ENCODE results near the gene LRRTM1.

Gene LRRTM1

DNA sequence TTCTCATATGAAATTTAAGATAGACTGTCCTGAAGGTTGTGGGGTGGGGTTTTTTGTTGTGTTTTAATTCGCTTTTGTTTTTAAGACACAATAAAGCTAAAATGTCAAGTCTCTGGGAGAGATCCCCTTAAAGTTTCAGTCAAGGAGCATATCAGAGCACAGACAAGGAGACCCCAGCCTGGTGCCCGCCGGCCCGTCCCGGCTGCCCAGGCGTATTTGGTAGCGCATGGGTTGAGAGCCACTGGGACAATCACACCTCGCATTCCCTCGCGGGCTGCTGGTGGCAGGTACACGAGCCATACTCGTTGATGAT lies 2.6 kb downstream of the LRRTM1 start:
- DNase-seq = no peak

DNA sequence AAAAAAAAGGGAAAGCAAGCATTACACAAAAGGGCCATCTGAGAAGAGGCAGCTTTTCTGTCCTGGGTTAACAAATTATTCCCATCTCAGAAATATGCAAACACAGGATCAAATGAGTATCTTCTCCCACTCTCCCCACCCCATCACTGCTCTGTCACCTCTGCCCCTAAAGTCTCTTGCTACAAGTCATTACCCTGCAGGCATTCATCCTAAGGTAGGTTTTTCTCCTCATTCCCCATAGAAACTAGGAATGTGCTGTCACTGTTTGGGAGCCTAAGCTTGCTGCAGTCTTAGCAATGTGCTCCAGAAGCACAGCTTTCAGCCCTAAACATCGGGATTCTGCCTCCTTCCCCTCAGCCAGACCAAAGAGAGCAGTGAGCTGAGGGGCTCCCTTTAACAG lies 3.6 kb downstream of the LRRTM1 start:
- DNase-seq = no peak

DNA sequence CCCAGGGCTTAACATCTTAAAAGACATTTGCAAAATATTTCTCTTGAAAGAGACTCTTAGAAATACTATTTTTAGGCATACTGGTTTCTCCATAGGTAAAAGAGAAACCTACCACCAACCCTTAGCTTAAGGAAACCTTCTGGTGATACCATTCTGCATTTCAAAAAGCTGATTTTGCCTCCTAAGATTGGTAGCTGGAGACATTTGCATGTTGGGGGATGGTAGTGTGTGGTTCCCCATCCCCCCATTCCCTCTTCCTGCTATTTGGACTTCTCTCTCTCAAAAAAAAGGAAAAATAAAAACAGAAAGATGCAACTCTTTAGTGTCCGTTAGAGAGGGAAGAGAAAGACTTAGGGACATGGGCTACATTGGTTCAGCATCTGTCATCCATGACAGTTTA lies 4.2 kb downstream of the LRRTM1 start:
- DNase-seq = no peak

DNA sequence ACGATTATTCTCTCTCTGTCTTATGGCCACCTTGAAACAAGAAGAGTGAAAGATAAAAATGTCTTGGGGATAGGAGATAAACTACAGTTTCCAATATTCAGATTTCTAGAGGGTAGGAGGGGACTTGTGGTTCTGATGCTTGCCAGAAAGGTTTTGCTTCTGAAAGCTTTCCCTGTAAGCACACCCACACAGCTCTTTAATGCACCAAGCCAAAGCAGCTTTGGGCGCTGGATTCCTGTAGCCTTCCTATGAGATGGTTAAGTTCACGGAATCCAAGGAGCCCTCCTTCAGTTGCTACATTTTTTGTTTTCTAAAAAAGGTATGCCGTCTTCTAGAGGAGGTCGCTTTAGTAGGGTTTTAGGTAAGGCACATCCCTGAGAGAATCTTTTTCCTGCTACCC lies 4.9 kb downstream of the LRRTM1 start:
- DNase-seq = no peak

DNA sequence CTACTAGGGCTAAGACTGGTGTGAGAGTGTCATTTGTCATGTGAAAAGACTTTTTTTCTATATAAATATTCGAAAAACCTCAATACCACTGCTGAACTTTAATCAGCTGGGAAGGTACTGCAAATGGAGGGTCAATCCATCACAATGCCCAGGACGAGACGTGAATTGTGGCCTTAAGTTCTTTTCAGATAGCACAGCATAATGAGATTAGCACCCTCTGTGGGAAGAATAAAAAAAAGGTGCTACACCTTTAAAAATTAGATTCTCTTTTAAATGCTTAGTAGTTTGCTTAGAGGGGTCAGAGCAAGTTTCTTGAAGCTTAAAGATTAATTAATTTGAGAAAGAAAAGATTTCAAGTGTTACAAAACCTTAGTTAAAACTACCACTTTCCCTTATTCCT lies 5.6 kb downstream of the LRRTM1 start:
- no peak for DNase-seq

DNA sequence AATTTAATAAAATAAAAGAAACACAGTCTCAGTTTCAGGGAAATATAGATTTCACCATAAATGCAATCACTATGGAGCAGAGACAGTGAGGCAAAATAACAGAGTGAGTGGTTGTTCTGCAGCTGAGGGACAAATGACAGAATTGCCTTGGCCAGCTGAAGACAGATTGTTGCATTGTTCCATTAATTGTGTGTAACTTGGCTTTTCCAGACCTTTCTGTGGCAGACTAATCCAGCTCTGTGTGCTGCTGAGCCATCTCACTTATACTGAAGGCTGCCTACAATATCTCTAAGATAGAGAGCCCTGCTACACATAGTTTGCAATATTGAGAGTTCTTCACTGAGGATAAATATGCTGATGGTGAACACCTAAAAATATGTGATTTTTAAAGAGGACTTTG lies 11.5 kb downstream of the LRRTM1 start:
- no peak for DNase-seq

DNA sequence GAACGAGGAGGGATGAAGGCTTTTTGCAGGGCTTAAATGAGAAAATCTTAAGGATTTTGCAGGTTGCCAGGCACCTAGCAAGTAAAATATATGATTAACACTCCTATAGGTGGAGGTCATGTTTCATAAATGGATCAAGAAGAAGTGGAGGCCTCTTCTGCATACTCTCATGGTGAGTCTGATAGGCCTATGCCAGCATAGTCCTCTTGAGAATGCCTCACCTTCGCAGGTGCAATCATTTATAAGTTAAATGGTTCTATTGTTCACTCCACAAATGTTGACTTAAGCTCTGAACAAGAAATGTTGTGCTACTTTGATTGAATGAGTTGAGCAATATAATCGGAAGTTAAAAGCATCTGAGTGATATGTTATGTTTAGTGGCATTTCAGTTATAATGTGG lies 12.1 kb downstream of the LRRTM1 start:
- DNase-seq = no peak

DNA sequence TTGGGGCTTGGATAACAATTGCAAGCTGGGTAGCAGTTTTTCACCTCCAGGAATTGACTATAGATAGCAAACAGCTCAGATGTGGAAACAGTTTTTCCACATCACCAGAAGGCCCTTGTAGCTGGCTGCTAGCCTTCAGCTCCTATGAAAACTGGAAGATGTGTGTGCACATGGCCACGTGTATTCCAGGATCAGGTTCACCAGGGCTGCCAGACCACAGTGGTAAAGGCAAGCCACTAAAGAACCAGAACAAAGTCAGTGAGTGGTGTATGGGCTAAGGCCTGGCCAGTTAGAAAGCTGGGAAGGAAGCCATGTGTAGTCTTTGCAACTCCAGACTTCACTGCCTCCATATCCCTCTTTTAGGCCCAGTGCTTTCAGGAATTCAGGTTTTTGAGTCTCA lies 12.9 kb downstream of the LRRTM1 start:
- DNase-seq = no peak

DNA sequence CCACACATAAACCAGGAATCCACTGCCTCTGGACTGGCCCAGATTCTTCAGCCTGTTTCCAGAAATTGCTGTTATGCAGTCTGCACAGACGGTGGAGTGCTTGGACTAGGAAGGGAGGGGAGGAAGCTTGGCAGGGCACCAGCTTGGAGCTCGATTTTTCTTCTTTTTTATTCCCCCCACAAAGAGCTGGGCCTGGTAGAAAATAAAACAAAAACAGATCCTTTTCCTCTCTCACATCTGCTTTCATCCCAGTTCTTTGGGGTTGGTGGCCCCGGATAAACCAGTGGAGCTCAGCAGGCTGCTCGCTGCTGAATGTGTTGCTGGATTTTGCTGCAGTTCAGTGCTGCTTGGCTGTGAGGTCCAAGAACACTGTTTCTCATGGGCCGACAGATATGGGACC lies 16.0 kb downstream of the LRRTM1 start:
- no peak for DNase-seq

DNA sequence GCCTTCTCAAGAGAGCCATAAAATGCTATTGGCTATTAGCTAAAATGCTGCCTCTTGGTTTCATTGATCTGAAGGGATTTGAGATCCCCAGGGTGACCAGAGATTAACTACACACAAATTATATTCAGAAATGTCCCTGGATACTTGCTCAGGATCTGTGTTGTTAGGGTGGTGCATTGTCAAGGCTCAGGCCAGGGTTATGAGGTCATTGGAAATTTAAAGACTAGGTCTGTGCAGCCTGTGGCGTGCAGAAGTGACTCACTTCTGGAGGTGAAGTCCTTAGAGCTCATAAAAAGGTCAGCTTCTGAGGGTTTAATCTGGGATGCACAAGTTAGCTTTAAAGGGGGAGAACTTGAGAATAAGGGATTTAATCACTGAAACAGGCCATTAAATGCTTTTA lies 23.5 kb downstream of the LRRTM1 start:
- DNase-seq = no peak

DNA sequence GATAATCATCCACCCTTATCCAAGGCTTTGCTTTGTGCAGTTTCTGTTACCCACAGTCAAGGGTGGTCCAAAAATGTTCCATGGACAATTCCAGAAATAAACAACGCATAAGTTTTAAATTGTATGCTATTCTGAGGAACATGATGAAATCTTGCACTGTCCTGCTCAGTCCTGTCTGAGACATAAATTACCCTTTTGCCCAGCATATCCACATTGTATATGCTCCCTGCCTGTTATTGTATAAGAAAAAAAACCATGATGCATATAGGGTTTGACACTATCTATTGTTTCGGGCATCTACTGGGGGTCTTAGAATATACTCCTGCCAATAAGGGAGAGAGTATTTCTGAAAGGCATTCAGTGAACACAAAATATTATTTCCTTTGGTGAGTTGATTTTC lies 24.0 kb downstream of the LRRTM1 start:
- no peak for DNase-seq

DNA sequence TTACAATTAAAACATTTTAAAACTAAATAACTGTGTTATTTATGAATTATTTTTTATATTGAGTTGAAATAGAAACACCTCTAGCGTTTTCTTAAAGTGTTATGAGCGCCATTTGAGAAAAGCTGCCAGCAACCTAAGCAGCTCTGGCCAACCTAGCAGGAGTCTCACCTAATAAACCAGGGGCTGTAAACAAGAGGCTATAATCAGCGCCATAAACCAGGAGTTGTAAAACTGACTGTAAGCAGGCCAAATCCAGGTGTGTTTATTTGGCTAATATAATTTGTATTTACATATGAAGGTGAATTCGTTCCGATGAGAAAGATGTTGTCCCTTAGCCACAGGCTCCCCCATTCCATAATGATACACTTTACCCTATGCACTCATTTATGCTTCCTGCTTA lies 34.7 kb downstream of the LRRTM1 start:
- DNase-seq = no peak

DNA sequence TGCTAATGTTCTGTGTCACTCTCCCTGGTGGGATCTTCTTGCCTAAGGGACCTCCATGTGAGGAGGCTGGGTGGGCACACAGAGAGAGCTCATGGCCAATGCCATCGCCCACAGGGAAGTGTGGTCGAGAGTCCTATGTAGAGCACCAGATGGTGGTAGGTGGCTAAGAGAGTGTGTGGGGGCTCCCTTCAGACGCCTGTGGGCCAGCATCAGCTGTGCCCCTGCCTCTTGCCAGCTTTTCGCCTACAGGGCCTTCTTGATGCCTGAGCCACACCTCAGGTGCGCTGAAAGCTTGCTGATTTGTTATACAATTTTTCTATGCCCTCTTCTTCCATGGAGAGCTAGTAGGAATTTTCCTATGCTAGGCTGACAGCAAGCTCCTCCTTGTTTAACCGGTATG lies 38.3 kb downstream of the LRRTM1 start:
- no peak for DNase-seq

DNA sequence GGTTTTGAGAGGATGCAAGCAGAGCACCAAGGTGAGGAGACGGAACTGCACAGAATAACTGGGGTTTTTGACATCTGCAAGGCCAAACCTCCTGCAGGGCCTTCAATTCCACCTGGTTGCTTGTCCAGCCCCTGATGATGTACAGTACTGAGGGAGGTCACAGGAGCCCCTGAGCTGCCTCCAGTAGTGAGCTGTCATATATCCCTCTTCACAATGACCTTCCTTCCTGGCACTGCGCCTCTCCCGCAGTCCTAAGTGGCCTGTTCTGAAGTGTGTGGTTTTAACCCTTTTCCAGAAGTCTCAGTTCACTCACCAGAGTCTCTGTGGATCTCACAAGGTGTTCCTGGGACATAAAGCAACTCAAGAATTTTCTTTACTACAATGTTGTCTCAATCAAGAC lies 45.3 kb downstream of the LRRTM1 start:
- no peak for DNase-seq

DNA sequence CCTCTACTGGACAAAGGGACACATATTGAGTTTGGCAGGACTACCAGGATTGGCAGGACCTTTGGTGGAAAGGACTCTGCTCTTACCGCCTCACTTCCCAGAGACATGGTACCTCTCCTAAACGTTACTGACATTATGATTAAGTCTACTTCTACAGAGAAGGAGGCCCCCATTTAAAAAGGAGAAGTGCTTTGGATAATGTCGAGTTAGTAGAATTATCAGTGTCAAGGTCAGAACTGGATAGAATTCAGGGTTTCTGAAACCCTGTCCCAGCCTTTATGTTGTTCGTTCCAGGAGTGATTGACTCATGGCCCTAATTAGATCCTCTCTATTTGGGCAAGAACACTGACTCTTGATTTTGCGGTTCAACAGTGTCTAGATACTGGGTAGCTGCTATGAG lies 45.8 kb downstream of the LRRTM1 start:
- DNase-seq = no peak

DNA sequence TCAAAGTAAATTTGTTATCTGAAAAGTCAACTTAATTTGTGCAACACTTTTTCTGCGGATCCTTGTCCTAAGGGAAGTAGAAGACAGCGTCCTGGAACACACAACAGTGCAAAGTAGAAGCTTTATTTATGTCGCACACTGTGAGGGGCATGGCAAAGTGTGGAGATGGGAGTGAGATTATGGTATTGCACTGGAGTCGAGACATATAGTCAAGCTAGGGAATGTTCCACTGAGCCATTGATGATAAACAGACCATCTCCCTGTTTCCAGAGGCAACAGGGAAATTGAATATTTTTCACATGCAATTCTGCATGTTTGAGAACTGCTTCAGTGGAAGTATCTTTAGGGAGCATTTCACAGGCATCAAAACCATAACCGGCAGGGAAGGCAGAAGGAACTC lies 46.2 kb downstream of the LRRTM1 start:
- DNase-seq = no peak

DNA sequence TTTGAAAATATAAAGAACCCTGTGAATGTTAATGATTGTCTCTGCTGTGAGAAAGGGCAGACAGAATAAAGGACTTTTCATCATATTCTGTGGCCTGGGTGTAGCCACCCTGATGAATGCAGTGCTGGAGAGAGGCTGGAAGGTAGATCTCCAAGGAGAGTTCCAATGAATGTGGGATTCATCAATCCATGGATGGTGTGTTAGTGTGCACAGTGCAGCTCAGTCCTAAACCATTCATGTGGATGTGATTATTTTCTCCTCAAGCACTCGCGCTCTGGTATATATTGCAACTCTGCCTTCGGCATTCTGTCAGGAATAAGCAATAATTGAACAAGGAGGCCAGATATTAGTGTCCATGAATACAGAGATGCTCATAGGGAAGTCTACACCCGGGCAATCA lies 47.1 kb downstream of the LRRTM1 start:
- no peak for DNase-seq

DNA sequence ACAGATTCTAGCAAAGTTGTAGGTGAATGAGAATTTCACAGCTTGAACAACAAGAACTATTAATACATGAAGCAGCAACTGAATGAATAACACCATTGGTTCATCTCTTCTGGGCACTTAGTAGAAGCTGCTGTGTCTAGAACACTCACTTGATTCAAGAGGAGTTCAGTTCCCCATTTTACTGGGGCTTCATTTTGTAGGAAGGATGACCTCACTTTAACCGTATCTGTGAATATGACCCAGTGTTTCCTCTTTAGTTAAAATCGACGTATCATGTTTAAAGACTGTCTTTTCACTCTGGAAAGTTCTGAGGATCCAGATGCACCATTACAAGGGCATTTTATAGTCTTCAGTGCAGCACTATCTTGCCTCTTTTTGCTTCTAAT lies 47.8 kb downstream of the LRRTM1 start:
- DNase-seq = no peak

DNA sequence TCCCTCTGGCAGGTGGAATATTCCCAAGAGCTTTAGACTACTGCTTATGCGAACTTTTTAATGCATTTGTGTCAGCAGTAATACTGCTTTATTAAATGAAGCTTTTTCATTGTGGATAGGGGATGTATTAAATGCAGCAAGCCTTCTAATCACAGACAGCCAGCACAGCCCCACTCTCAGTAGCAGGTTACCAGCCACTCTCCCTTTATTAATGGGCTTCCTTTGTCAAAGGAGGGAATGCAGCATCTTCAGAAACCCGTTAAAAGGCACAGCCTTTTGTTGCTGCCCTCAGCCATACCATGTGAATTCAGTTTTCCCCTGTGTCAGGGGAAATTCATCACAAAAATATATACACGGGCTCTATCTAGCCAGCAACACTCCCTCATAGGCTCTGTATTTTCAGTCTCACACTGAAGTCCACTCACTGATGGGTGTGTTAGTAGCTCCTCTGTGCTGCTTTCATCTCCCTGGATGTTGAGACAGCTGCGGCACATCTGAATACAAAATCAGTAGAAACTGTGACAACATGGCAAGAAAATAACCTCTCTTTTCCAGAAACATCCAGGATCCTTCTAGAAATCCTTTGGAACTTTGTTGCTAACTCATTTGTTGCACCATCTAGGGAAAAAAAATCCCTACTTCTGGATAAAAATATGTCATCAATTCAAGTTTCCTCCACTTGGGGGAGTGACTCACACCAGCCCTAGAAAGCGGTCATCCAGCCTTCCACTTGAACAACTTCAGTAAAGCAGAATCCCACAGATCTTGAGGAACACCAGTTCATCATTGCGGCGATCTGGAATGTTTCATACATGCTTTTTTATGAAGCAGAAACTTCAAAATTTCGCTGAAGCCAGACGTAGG lies 48.4 kb downstream of the LRRTM1 start:
- no peak for DNase-seq

DNA sequence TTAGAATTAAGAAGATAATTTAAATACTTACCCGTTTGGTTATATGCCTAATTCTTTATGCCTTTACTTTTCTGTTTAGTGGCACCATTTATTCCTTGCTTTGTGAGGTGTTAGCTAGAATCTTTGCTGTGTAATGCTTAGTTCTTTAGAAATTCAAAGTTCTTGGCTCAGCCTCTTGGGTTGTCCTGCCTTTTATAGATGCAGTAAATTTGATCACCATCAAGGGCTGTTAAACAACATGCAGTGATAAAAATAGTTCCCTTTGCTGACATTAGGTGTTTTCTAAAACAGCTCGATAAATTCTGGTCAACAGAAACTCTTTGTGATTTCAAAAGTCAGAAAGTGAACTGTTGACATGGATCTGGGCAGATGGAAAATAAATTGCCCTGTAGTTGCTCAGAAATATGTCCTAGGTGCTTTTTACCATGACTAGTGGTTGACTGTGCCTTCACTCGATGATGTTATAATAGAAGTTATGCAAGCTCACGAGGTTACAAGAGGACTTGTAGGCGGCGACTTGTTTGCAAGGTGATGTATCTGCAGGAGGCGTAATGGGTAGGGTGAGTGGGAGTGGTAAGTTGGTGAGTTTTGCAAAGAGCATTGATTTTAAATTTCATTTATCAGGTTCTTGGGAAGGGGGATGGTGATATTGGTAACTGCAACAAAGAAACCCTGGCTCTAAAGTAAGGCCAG lies 52.1 kb downstream of the LRRTM1 start:
- no peak for DNase-seq
